ENCODE results near the gene MRPS7.

DNA sequence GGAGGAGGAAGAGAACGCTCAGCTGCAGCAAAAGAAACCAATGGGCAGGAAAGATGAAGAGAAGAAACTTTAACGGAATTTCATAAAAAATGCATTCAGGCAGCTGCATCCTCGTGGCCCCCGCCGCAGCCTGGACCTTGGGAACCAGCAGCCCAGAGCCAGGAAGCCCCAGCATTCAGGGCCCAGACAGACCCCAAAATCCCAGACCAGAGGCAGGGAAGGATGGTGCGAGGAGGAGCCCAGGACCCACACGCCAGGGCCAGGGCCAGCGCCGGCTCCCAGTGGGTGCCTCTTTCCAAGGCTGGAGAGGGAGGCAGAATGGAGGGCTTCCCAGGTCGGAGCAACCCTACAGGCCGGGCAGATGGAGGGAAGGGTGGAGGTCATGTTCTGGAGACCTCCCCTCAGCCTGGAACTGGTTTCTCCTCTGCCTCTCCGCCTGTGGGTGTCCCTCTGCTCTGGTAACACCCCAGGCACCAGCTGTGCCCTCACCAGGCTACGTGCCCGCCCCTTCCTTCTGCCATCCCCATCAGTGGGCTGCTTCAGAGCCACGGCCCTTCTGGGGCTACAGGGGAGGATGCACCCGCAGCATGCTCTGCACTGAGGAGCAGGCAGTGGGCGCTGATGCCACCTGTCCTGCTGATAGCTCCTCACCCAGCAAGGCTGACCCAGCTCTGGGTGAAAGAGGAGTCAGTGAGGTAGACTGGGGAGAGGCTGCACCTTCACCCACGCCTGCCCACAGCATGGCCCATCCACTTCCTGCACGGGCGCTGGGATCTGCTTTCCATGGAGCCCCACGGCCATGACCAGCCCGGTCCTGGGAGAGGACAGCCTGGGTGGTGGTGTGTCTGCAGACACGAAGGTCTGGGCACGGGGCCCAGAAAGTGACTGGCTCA, 10.5 kb downstream of the MRPS7 start:
- TF ChIP-seq ZNF274 (IDR thresholded peaks at IDR 0.05; ENCODE audit: low read depth, low read length) = no peak
- TF ChIP-seq YY1 (IDR thresholded peaks at IDR 0.05; ENCODE audit: insufficient read depth, insufficient read length) = no peak

All from NT2/D1 (cell line).